Neuron (in vitro differentiated cells): ENCODE measurements around the gene CLN5.

Experiments used
- H2AFZ ChIP-seq: one replicate; pipeline ENCODE4 v1.6.1; 2013; ENCODE audit warnings: low read depth, mild to moderate bottlenecking, inconsistent platforms, low read length, moderate library complexity
- H3K27me3 ChIP-seq: one replicate; pipeline ENCODE4 v1.6.1; 2013; ENCODE audit warnings: low read length; ENCODE audit not compliant: insufficient read depth
- H3K36me3 ChIP-seq: one replicate; pipeline ENCODE4 v1.6.1; 2013; ENCODE audit warnings: low read length; ENCODE audit not compliant: insufficient read depth
- H3K4me1 ChIP-seq: one replicate; pipeline ENCODE4 v1.6.1; 2013; ENCODE audit warnings: low read length; ENCODE audit not compliant: insufficient read depth
- H3K4me3 ChIP-seq: 2 replicates; pipeline ENCODE4 v1.5.1; 2013; ENCODE audit warnings: mild to moderate bottlenecking, low read length, moderate library complexity
- H3K9me3 ChIP-seq: one replicate; pipeline ENCODE4 v1.6.1; 2013; ENCODE audit warnings: low read length

CLN5 gene

GRCh38 chr13:77033717-77034302, 41.9 kb downstream of the CLN5 start:
- Histone ChIP-seq H3K27me3 (no peaks in the 10 kb centered on the region), H2AFZ (no peak overlapping the region), H3K4me1 (no peaks in the 10 kb centered on the region), H3K4me3 (no peak overlapping the region), H3K9me3 (no peaks in the 10 kb centered on the region), H3K36me3 (no peaks in the 10 kb centered on the region)

GRCh38 chr13:77034881-77035280, 43.0 kb downstream of the CLN5 start:
- H2AFZ ChIP-seq: no peak overlapping the region
- no peaks in the 10 kb centered on the region for H3K27me3 ChIP-seq
- H3K4me1 ChIP-seq: no peaks in the 10 kb centered on the region
- no peaks in the 10 kb centered on the region for H3K9me3 ChIP-seq
- H3K36me3 ChIP-seq: no peaks in the 10 kb centered on the region
- no peak overlapping the region for H3K4me3 ChIP-seq

DNA sequence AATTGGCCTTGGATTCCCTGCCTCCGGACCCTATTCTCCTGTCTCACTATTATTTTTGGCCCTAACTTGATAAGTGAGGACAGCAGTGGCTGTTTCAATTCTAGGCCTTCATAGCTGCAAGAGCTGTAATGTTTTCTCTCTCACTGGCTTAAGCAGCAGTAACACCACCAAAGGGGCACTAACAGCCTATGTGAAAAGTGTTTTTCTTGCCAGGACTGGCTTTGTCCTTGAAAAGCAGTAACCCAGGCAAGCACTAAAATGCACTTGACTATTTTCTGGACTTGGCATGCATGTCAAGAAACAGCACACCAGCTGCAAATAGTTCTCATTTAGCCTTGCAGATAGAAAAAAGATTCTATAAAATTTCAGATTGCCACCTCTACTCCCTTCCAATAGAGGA, 44.4 kb downstream of the CLN5 start:
- Histone ChIP-seq H3K9me3 (no peaks in the 10 kb centered on the region), H2AFZ (no peak overlapping the region), H3K36me3 (no peaks in the 10 kb centered on the region), H3K27me3 (no peaks in the 10 kb centered on the region), H3K4me1 (no peaks in the 10 kb centered on the region), H3K4me3 (no peak overlapping the region)

- no peak overlapping the region for H2AFZ ChIP-seq
- H3K36me3 ChIP-seq: no peaks in the 10 kb centered on the region
- no peak overlapping the region for H3K4me3 ChIP-seq
- H3K9me3 ChIP-seq: no peaks in the 10 kb centered on the region
- no peaks in the 10 kb centered on the region for H3K27me3 ChIP-seq
- H3K4me1 ChIP-seq: no peaks in the 10 kb centered on the region
Measured at GRCh38 chr13:77038907-77039480, 47.1 kb downstream of the CLN5 start.

- no peaks in the 10 kb centered on the region for H3K4me1 ChIP-seq
- no peak overlapping the region for H3K4me3 ChIP-seq
- no peaks in the 10 kb centered on the region for H3K9me3 ChIP-seq
- H2AFZ ChIP-seq: no peak overlapping the region
- H3K27me3 ChIP-seq: no peaks in the 10 kb centered on the region
- H3K36me3 ChIP-seq: peaks cover 8% of the 10 kb centered on the region
Measured at GRCh38 chr13:77040076-77040475, 48.2 kb downstream of the CLN5 start.

- H3K4me1 ChIP-seq: no peaks in the 10 kb centered on the region
- H3K9me3 ChIP-seq: no peaks in the 10 kb centered on the region
- H3K36me3 ChIP-seq: peaks cover 12% of the 10 kb centered on the region
- no peaks in the 10 kb centered on the region for H3K27me3 ChIP-seq
- H2AFZ ChIP-seq: no peak overlapping the region
- H3K4me3 ChIP-seq: no peak overlapping the region
Measured at GRCh38 chr13:77040835-77041234, 49.0 kb downstream of the CLN5 start.

DNA sequence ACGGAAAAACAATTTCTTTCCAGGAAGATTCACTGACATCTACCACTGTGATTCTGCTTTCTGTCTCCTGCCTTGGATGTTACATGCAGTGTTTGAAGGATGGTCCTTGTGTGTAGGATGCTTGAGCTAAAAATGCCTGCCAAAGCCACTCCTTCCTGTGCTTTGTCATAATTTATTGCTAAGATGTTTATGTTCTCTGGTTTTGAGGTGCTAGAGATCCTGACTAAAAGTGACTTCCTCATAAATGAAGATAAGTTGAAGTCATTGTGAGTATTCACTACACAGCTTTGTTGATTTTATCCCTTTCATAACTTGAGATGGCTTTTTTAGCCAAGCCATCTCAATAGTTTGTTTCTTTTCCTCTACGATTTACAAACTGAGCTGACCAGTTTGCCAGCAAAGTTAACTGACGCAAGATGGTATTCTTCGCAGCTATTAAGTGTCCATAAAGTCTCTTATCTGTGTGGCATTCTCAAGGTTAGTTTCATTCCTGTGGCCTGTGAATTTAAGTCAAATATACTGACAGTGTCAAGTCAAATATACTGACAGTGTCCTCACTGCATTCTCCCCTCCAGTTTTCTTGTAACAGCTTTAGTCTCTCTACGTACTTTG, 50.8 kb downstream of the CLN5 start:
- no peaks in the 10 kb centered on the region for H3K27me3 ChIP-seq
- H3K4me1 ChIP-seq: no peaks in the 10 kb centered on the region
- H2AFZ ChIP-seq: no peak overlapping the region
- no peak overlapping the region for H3K4me3 ChIP-seq
- H3K36me3 ChIP-seq: peaks cover 15% of the 10 kb centered on the region
- H3K9me3 ChIP-seq: no peaks in the 10 kb centered on the region

DNA sequence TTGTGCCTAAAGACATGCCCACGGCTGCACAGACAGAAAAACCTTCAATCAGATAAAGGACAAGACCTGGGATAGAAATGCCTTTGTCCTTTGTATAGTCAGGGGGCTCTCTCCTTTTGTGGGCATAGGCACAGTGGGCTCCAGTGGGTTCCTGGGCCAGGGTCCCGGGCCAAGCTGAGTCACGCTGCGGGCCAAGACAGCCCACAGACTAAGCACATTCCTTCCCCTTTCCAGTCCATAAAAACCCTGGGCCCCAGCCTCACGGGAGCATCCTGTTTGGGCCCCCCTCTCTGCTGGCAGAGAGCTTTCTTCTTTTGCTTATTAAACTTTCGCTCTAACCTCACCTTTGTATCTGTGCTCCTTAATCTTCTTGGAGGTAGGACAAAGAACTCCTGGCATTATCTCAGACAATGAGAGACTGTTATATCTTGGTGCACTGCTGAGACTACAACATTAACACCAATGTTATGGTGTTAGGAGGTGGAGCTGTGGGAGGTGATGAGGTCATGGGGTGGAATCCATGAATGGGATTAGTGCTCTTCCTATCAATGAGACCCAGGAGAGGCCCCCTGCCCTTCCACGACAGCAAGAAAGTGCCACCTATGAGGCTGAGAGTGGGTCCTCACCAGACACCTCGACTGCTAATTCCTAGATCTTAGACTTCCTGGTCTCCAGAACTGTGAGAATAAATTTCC, 55.9 kb downstream of the CLN5 start:
- peaks cover 29% of the 10 kb centered on the region for H3K36me3 ChIP-seq
- no peaks in the 10 kb centered on the region for H3K27me3 ChIP-seq

GRCh38 chr13:77048681-77049080, 56.8 kb downstream of the CLN5 start:
- no peaks in the 10 kb centered on the region for H3K27me3 ChIP-seq
- H3K9me3 ChIP-seq: peaks cover 5% of the 10 kb centered on the region
- H3K4me3 ChIP-seq: no peak overlapping the region
- H3K4me1 ChIP-seq: peaks cover 3% of the 10 kb centered on the region
- H2AFZ ChIP-seq: no peak overlapping the region
- H3K36me3 ChIP-seq: peaks cover 34% of the 10 kb centered on the region

More for the DNA sequence above, 55.9 kb downstream of the CLN5 start:
- Histone ChIP-seq H3K9me3 (peaks cover 5% of the 10 kb centered on the region), H3K4me1 (peaks cover 3% of the 10 kb centered on the region), H3K4me3 (no peak overlapping the region), H2AFZ (no peak overlapping the region)

DNA sequence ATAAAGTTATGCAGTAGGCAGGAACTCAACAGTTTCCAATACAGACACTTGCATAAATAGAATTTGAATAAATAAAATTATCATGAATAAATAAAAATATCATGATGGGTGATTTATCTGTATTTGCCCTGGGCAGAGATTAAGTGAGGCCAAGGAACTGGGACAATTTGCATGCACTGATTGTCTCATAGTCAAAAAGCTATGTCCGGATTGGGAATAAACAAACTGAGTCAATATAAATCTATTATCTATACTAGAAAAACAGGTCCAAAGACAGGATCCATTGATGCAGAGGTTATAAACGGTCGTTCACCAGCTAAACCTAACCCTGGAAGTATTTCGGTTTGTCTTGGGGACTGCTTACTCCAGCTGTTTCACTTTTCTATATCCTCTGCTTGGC, 61.3 kb downstream of the CLN5 start:
- peaks cover 52% of the 10 kb centered on the region for H3K36me3 ChIP-seq
- no peak overlapping the region for H2AFZ ChIP-seq

More for the DNA sequence above, 61.3 kb downstream of the CLN5 start:
- no peak overlapping the region for H3K4me3 ChIP-seq
- H3K27me3 ChIP-seq: no peaks in the 10 kb centered on the region
- peaks cover 2% of the 10 kb centered on the region for H3K9me3 ChIP-seq
- peaks cover 3% of the 10 kb centered on the region for H3K4me1 ChIP-seq
